KMS-11 (cell line): Measurements from ENCODE around the gene TBC1D2.

Experiments
- H2AFZ ChIP-seq: fragments of 200-600 bp; sonication (generic); 2 replicates; pipeline ENCODE4 v1.6.1; 2016; ENCODE audit warnings: antibody characterized with exemption, mixed run types, low read depth
- H3K27ac ChIP-seq: fragments of 200-600 bp; sonication (generic); 2 replicates; pipeline ENCODE4 v1.6.1; 2016; ENCODE audit warnings: mild to moderate bottlenecking, mixed run types
- H3K27me3 ChIP-seq: fragments of 200-600 bp; sonication (generic); 2 replicates; pipeline ENCODE4 v1.6.1; 2017; ENCODE audit warnings: mild to moderate bottlenecking, low read depth, mixed run types, moderate library complexity; ENCODE audit not compliant: insufficient read depth
- H3K36me3 ChIP-seq: fragments of 200-600 bp; sonication (generic); 2 replicates; pipeline ENCODE4 v1.6.1; 2017; ENCODE audit warnings: mild to moderate bottlenecking, mixed run types; ENCODE audit not compliant: insufficient read depth
- H3K4me1 ChIP-seq: fragments of 200-600 bp; sonication (generic); 2 replicates; pipeline ENCODE4 v1.6.1; 2016; ENCODE audit warnings: mild to moderate bottlenecking, low read depth, mixed run types; ENCODE audit not compliant: poor library complexity, severe bottlenecking
- H3K4me2 ChIP-seq: fragments of 200-600 bp; sonication (generic); 2 replicates; pipeline ENCODE4 v1.7.0; 2016; ENCODE audit warnings: mild to moderate bottlenecking, mixed run types
- H3K4me3 ChIP-seq: fragments of 200-600 bp; sonication (generic); IDR thresholded peaks from 2 replicates; pipeline ENCODE4 v1.6.1; 2017; ENCODE audit warnings: low read depth, low read length, mixed read lengths; ENCODE audit not compliant: insufficient read depth
- H3K79me2 ChIP-seq: fragments of 200-600 bp; sonication (generic); 2 replicates; pipeline ENCODE4 v1.6.1; 2016; ENCODE audit warnings: low read depth, mixed run types; ENCODE audit not compliant: insufficient read depth
- H3K9ac ChIP-seq: fragments of 200-600 bp; sonication (generic); 2 replicates; pipeline ENCODE4 v1.6.1; 2016; ENCODE audit warnings: mild to moderate bottlenecking, mixed run types
- H4K20me1 ChIP-seq: fragments of 200-600 bp; sonication (generic); 2 replicates; pipeline ENCODE4 v1.6.1; 2016; ENCODE audit warnings: mild to moderate bottlenecking, mixed run types; ENCODE audit not compliant: insufficient read depth
- CTCF ChIP-seq: fragments of 200-600 bp; sonication (generic); conservative IDR thresholded peaks from 2 replicates; pipeline ENCODE4 v1.6.1; 2017; ENCODE audit warnings: low read depth, mild to moderate bottlenecking, antibody characterized with exemption, low read length, moderate library complexity, mixed read lengths

Gene TBC1D2

DNA sequence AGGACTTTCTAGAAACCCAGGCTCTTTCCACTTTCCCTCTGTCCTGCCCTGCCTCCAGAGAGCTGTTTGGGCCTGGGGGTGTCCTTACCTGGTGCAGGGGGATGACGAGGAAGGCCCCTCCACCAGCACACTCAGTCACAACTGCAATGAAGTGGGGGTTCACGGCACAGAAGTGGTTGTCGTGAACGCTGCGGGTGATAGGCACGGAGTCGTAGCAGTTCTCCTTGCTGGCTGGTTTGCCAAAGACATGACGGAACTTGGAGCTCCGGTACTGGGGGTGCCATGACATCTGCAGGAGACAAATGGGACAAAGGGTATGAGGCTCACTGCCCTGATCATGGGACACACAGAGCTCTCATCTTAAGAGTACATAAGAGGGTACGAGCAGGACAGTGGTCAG lies 98.1 kb downstream of the TBC1D2 start:
- no peak overlapping the region for H3K9ac ChIP-seq
- H3K79me2 ChIP-seq, result no peaks in the 10 kb centered on the region
- no peak overlapping the region for H2AFZ ChIP-seq
- no peaks in the 10 kb centered on the region for H3K4me1 ChIP-seq
- no peak overlapping the region for H3K4me2 ChIP-seq
- no peaks in the 10 kb centered on the region for H3K36me3 ChIP-seq
- TF ChIP-seq CTCF, result no peak
- no peak overlapping the region for H3K4me3 ChIP-seq
- H3K27ac ChIP-seq, result no peak overlapping the region
- H4K20me1 ChIP-seq, result no peaks in the 10 kb centered on the region
- H3K27me3 ChIP-seq, result no peaks in the 10 kb centered on the region

- Histone ChIP-seq H3K4me3 (no peak overlapping the region), H3K79me2 (no peaks in the 10 kb centered on the region), H3K4me1 (peaks cover 8% of the 10 kb centered on the region), H3K27ac (no peak overlapping the region), H2AFZ (no peak overlapping the region), H3K4me2 (no peak overlapping the region), H3K9ac (no peak overlapping the region), H3K27me3 (no peaks in the 10 kb centered on the region), H3K36me3 (no peaks in the 10 kb centered on the region), H4K20me1 (no peaks in the 10 kb centered on the region)
- no peak for TF ChIP-seq CTCF
Measured at GRCh38 chr9:98154678-98155077, 100.8 kb downstream of the TBC1D2 start.

GRCh38 chr9:98152526-98152925 lies 102.9 kb downstream of the TBC1D2 start:
- Histone ChIP-seq H3K4me1 (peaks cover 14% of the 10 kb centered on the region), H4K20me1 (no peaks in the 10 kb centered on the region), H3K79me2 (no peaks in the 10 kb centered on the region), H3K27me3 (no peaks in the 10 kb centered on the region), H2AFZ (no peak overlapping the region), H3K4me2 (no peak overlapping the region), H3K4me3 (no peak overlapping the region), H3K9ac (no peak overlapping the region), H3K36me3 (no peaks in the 10 kb centered on the region), H3K27ac (no peak overlapping the region)
- no peak for TF ChIP-seq CTCF

DNA sequence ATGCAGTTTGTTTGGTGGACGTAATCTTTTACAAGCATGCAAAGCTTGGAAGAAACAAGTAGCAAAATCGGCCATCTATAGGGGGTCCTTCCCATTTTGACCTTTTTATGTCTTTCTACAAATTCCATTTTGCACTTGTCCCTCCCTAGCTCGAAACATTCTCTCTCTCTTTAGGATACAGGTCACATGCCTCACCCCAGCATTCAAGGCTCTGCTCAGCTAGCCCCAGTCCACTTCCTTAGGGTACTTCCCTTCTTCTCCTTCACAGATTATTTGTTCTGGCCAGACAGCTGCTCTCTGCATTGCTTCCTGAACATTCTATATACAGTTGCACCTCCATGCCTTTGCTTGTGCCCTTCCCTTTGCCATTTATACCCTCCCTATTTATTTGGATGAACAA lies 104.7 kb downstream of the TBC1D2 start:
- no peak for TF ChIP-seq CTCF
- no peak overlapping the region for H3K9ac ChIP-seq
- H3K4me1 ChIP-seq, result peaks cover 32% of the 10 kb centered on the region
- no peak overlapping the region for H3K4me3 ChIP-seq
- H3K27me3 ChIP-seq, result no peaks in the 10 kb centered on the region
- no peaks in the 10 kb centered on the region for H3K79me2 ChIP-seq
- no peak overlapping the region for H3K27ac ChIP-seq
- no peaks in the 10 kb centered on the region for H3K36me3 ChIP-seq
- no peak overlapping the region for H2AFZ ChIP-seq
- H3K4me2 ChIP-seq, result no peak overlapping the region
- H4K20me1 ChIP-seq, result no peaks in the 10 kb centered on the region

DNA sequence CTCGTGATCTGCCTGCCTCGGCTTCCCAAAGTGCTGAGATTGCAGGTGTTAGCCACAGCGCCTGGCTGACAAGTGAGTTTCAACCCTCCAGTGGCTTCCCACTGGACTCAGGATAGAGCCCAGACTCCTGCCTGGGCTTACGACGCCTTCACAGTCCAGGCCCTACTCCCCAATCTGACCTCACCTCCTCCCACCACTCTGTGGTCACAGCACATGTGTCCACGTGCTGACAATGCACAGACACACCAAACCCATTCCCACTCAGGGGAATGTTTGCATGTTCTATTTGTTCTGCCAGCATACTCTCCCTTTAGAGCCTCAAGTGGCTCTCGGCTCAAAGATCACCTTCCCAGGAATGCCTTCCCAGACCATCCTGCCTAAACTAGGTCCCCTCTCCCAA lies 105.3 kb downstream of the TBC1D2 start:
- Histone ChIP-seq H3K9ac (no peak overlapping the region), H2AFZ (no peak overlapping the region), H3K4me1 (peaks cover 38% of the 10 kb centered on the region), H3K4me3 (no peak overlapping the region), H3K27ac (no peak overlapping the region), H3K79me2 (no peaks in the 10 kb centered on the region), H3K4me2 (no peak overlapping the region), H4K20me1 (no peaks in the 10 kb centered on the region), H3K36me3 (no peaks in the 10 kb centered on the region), H3K27me3 (no peaks in the 10 kb centered on the region)
- TF ChIP-seq CTCF, result no peak
